ENCODE results near the gene LINGO3.

Gene LINGO3

GRCh38 chr19:2273356-2274184 lies 34.4 kb downstream of the LINGO3 start:
- peak overlapping the region; percentile 52 for H3K27ac ChIP-seq
- TF ChIP-seq ZFX (IDR thresholded peaks at IDR 0.05) (peak; percentile 29; the same call in 1 of the 2 replicates), CTCF (conservative IDR thresholded peaks at IDR 0.05) (peak; percentile 99)

GRCh38 chr19:2271234-2272103 lies 36.5 kb downstream of the LINGO3 start:
- TF ChIP-seq CTCF (conservative IDR thresholded peaks at IDR 0.05) (no peak), ZFX (IDR thresholded peaks at IDR 0.05) (peak; percentile 1; the same call in 1 of the 2 replicates)
- H3K27ac ChIP-seq = peak overlapping the region; percentile 96

GRCh38 chr19:2270423-2271233 lies 37.3 kb downstream of the LINGO3 start:
- TF ChIP-seq ZFX (IDR thresholded peaks at IDR 0.05) (no peak; the same call in 1 of the 2 replicates), CTCF (conservative IDR thresholded peaks at IDR 0.05) (no peak)
- H3K27ac ChIP-seq = peak overlapping the region; percentile 96

GRCh38 chr19:2270157-2270422 lies 37.9 kb downstream of the LINGO3 start:
- TF ChIP-seq ZFX (IDR thresholded peaks at IDR 0.05) (no peak), CTCF (conservative IDR thresholded peaks at IDR 0.05) (no peak)
- H3K27ac ChIP-seq = peak overlapping the region; percentile 96

- H3K27ac ChIP-seq = peak overlapping the region; percentile 96
- TF ChIP-seq ZFX (IDR thresholded peaks at IDR 0.05) (peak; percentile 28; the same call in 1 of the 2 replicates), CTCF (conservative IDR thresholded peaks at IDR 0.05) (no peak)
Measured at GRCh38 chr19:2269244-2270156, 38.5 kb downstream of the LINGO3 start.

GRCh38 chr19:2268861-2269243 lies 39.1 kb downstream of the LINGO3 start:
- H3K27ac ChIP-seq = peak overlapping the region; percentile 96
- TF ChIP-seq CTCF (conservative IDR thresholded peaks at IDR 0.05) (no peak), ZFX (IDR thresholded peaks at IDR 0.05) (no peak)

Data from C4-2B (cell line).